Measurements from ENCODE around the gene SYTL2.

SYTL2 gene

DNA sequence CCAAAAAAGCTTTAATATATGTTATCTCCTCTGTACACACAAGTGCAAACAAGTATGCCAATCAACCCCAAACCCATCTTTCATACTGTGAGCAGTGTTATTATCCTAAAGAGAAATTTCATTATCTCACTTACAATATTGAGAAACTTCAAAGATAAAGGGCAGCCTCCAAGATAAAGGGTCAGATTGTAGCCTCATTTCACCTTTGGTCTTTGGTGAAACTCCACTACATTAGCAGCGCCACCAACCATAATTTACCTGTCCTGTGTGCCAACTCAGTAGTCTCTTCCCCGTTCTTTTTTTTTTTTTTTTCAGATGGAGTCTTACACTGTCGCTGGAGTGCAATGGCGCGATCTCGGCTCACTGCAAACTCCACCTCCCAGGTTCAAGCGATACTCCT is 9.4 kb downstream of the SYTL2 start:
- Mint-ChIP-seq H3K27ac (no peak overlapping the region), H3K9me3 (no peaks in the 10 kb centered on the region), H3K27me3 (ENCODE audit: low read depth) (peaks cover 6% of the 10 kb centered on the region), H3K4me1 (no peaks in the 10 kb centered on the region), H3K36me3 (ENCODE audit: low read depth) (no peaks in the 10 kb centered on the region), H3K4me3 (no peak overlapping the region)
- no peak for TF ChIP-seq CTCF (IDR thresholded peaks at IDR 0.05; ENCODE audit: unreplicated experiment in 3 of 3)

- Mint-ChIP-seq H3K27me3 (ENCODE audit: low read depth) (peaks cover 6% of the 10 kb centered on the region), H3K4me1 (no peaks in the 10 kb centered on the region), H3K4me3 (no peak overlapping the region), H3K36me3 (ENCODE audit: low read depth) (no peaks in the 10 kb centered on the region), H3K9me3 (no peaks in the 10 kb centered on the region), H3K27ac (no peak overlapping the region)
- no peak for TF ChIP-seq CTCF (IDR thresholded peaks at IDR 0.05; ENCODE audit: unreplicated experiment in 3 of 3)
These were observed 10.2 kb downstream of the SYTL2 start for GRCh38 chr11:85800595-85801342.

DNA sequence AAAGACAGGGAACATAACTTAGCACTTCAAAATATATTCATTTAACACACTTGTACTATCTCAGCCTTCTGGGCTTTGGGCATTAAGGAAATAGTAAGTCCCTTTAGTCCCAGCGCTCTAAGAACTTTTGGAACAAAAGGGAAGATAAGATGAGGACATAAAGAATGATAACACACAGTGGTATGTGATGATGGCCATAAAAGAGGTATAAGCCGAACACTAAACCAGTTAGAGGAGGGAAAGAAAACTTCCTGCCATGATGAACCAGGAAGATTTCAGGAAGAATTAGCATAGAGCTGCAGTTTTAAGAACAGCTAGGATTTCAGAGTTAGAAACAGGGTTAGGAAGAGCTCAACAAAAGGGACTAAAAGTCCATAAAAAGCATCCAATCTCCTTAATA is 11.8 kb downstream of the SYTL2 start:
- H3K36me3 Mint-ChIP-seq (ENCODE audit: low read depth): no peaks in the 10 kb centered on the region
- H3K9me3 Mint-ChIP-seq: no peaks in the 10 kb centered on the region
- no peak overlapping the region for H3K4me3 Mint-ChIP-seq
- H3K4me1 Mint-ChIP-seq: no peaks in the 10 kb centered on the region
- H3K27ac Mint-ChIP-seq: no peak overlapping the region
- no peak for TF ChIP-seq CTCF (IDR thresholded peaks at IDR 0.05; ENCODE audit: unreplicated experiment in 3 of 3)
- peaks cover 6% of the 10 kb centered on the region for H3K27me3 Mint-ChIP-seq (ENCODE audit: low read depth)

- no peak for TF ChIP-seq CTCF (IDR thresholded peaks at IDR 0.05; ENCODE audit: unreplicated experiment in 3 of 3)
These were observed 12.6 kb downstream of the SYTL2 start for GRCh38 chr11:85798361-85798760.

DNA sequence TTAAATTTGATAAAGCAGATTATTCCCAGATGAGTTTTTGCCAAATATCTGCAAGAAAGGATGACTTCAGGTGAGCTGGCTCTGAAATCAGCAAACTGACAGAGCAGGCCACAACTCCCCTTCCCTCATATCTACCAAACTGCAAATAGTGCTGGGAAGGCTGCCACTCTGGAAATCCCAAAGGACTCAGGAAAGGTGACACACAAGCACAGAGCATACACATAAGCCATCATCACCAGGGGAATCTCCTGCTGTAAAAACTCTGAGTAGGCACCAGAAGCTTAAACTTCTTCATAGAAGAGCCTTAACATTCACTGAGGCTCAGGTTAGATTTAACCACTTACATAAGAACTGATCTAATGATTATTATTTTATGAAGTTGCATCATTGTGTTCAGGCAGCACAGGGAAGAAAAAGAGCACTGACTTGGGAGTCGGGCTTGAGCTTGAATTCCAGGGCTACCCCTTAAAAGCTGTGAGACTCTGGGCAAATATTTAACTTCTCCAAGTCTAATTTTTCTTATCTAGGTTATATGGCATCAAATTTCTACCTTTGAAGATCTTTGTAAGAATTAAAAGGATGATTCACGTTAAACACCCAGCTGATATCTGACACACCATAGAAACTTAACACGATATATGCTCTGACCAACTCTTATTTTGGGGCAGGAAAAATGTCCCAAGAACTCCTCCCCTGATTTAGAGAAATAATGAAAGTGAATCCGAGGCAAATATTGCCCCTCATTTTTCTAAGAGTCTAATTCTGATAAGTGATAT is 15.0 kb downstream of the SYTL2 start:
- Mint-ChIP-seq H3K36me3 (ENCODE audit: low read depth) (no peaks in the 10 kb centered on the region), H3K27me3 (ENCODE audit: low read depth) (peaks cover 6% of the 10 kb centered on the region), H3K9me3 (no peaks in the 10 kb centered on the region), H3K4me1 (no peaks in the 10 kb centered on the region), H3K4me3 (no peak overlapping the region), H3K27ac (no peak overlapping the region)
- no peak for TF ChIP-seq CTCF (IDR thresholded peaks at IDR 0.05; ENCODE audit: unreplicated experiment in 3 of 3)

More at GRCh38 chr11:85798361-85798760, 12.6 kb downstream of the SYTL2 start:
- no peak overlapping the region for H3K4me3 Mint-ChIP-seq
- H3K9me3 Mint-ChIP-seq: no peaks in the 10 kb centered on the region
- no peaks in the 10 kb centered on the region for H3K36me3 Mint-ChIP-seq (ENCODE audit: low read depth)
- H3K27ac Mint-ChIP-seq: no peak overlapping the region
- H3K4me1 Mint-ChIP-seq: no peaks in the 10 kb centered on the region
- H3K27me3 Mint-ChIP-seq (ENCODE audit: low read depth): peaks cover 6% of the 10 kb centered on the region

Data from nephron (organoid).